ENCODE measurements around the gene IGF1. TPM values are rescaled to one million over a fixed set of nuclear protein-coding genes. Genes with fewer than 3 reads are reported as not detected.

IGF1 gene
- total and polyA plus RNA-seq, 4 donors: 5.0 to 60.7 (median 10.5) TPM

GRCh38 chr12:102512523-102512922 is 32.2 kb upstream of the IGF1 start:
- Histone ChIP-seq H3K4me1 (ENCODE audit: control insufficient read depth in 5 of 5, insufficient read depth in 5 of 5, low read length in 5 of 5) (peaks cover 0 to 6% (median 0%) of the 10 kb centered on the region in 5 donors), H3K36me3 (ENCODE audit: control insufficient read depth in 4 of 4, insufficient read depth in 4 of 4, low read length in 4 of 4) (no peaks in the 10 kb centered on the region), H3K27me3 (ENCODE audit: control insufficient read depth in 3 of 3, insufficient read depth in 3 of 3, low read length in 2 of 3) (peaks cover 0 to 3% (median 0%) of the 10 kb centered on the region in 3 donors), H3K27ac (ENCODE audit: low read depth in 1 of 2, low read length in 1 of 2) (no peak overlapping the region), H3K9ac (ENCODE audit: insufficient read depth in 1 of 2, low read length in 2 of 2) (no peak overlapping the region), H3K9me3 (ENCODE audit: control insufficient read depth in 4 of 4, insufficient read depth in 3 of 4, low read length in 3 of 4) (no peaks in the 10 kb centered on the region), H3K4me3 (no peak overlapping the region)
- no peak for ATAC-seq (ENCODE audit: insufficient read depth, low FRiP score)
- no peak for DNase-seq
- WGBS, 2 donors: 44 to 57% methylated on average over 3 of the region's 3 CpGs
- TF ChIP-seq CTCF (IDR thresholded peaks at IDR 0.05; ENCODE audit: control extremely low read depth, extremely low read depth): no peak

- H3K36me3 ChIP-seq (ENCODE audit: control insufficient read depth in 4 of 4, insufficient read depth in 4 of 4, low read length in 4 of 4): no peaks in the 10 kb centered on the region
- ATAC-seq (ENCODE audit: insufficient read depth, low FRiP score) (no peak), DNase-seq (no peak)
- TF ChIP-seq CTCF (IDR thresholded peaks at IDR 0.05; ENCODE audit: control extremely low read depth, extremely low read depth): no peak
- H3K4me3 ChIP-seq: no peak overlapping the region
- peaks cover 0 to 3% (median 0%) of the 10 kb centered on the region in 5 donors for H3K4me1 ChIP-seq (ENCODE audit: control insufficient read depth in 5 of 5, insufficient read depth in 5 of 5, low read length in 5 of 5)
- no peak overlapping the region for H3K27ac ChIP-seq (ENCODE audit: low read depth in 1 of 2, low read length in 1 of 2)
- no peaks in the 10 kb centered on the region for H3K9me3 ChIP-seq (ENCODE audit: control insufficient read depth in 4 of 4, insufficient read depth in 3 of 4, low read length in 3 of 4)
- WGBS, 2 donors: 58 to 61% methylated on average over 2 of the region's 2 CpGs
- no peak overlapping the region for H3K9ac ChIP-seq (ENCODE audit: insufficient read depth in 1 of 2, low read length in 2 of 2)
- no peaks in the 10 kb centered on the region for H3K27me3 ChIP-seq (ENCODE audit: control insufficient read depth in 3 of 3, insufficient read depth in 3 of 3, low read length in 2 of 3)
Observed at GRCh38 chr12:102511575-102511974, 31.2 kb upstream of the IGF1 start.

- H3K9ac ChIP-seq (ENCODE audit: insufficient read depth in 1 of 2, low read length in 2 of 2): no peak overlapping the region
- H3K27me3 ChIP-seq (ENCODE audit: control insufficient read depth in 3 of 3, insufficient read depth in 3 of 3, low read length in 2 of 3): no peaks in the 10 kb centered on the region
- H3K27ac ChIP-seq (ENCODE audit: low read depth in 1 of 2, low read length in 1 of 2): no peak overlapping the region
- 55 to 57% methylated on average over 3 of the region's 3 CpGs for WGBS, 2 donors
- H3K4me1 ChIP-seq (ENCODE audit: control insufficient read depth in 5 of 5, insufficient read depth in 5 of 5, low read length in 5 of 5): no peaks in the 10 kb centered on the region
- H3K4me3 ChIP-seq: no peak overlapping the region
- no peaks in the 10 kb centered on the region for H3K9me3 ChIP-seq (ENCODE audit: control insufficient read depth in 4 of 4, insufficient read depth in 3 of 4, low read length in 3 of 4)
- DNase-seq: no peak
- ATAC-seq (ENCODE audit: insufficient read depth, low FRiP score): no peak
- no peak for TF ChIP-seq CTCF (IDR thresholded peaks at IDR 0.05; ENCODE audit: control extremely low read depth, extremely low read depth)
- H3K36me3 ChIP-seq (ENCODE audit: control insufficient read depth in 4 of 4, insufficient read depth in 4 of 4, low read length in 4 of 4): no peaks in the 10 kb centered on the region
Observed at GRCh38 chr12:102510463-102510862, 30.1 kb upstream of the IGF1 start.

- WGBS, 2 donors: 77 to 88% methylated on average over 1 of the region's 1 CpG
- Histone ChIP-seq H3K27ac (ENCODE audit: low read depth in 1 of 2, low read length in 1 of 2) (no peak overlapping the region), H3K9ac (ENCODE audit: insufficient read depth in 1 of 2, low read length in 2 of 2) (no peak overlapping the region), H3K4me3 (no peak overlapping the region), H3K9me3 (ENCODE audit: control insufficient read depth in 4 of 4, insufficient read depth in 3 of 4, low read length in 3 of 4) (no peaks in the 10 kb centered on the region), H3K27me3 (ENCODE audit: control insufficient read depth in 3 of 3, insufficient read depth in 3 of 3, low read length in 2 of 3) (no peaks in the 10 kb centered on the region), H3K4me1 (ENCODE audit: control insufficient read depth in 5 of 5, insufficient read depth in 5 of 5, low read length in 5 of 5) (no peaks in the 10 kb centered on the region), H3K36me3 (ENCODE audit: control insufficient read depth in 4 of 4, insufficient read depth in 4 of 4, low read length in 4 of 4) (no peaks in the 10 kb centered on the region)
- no peak for TF ChIP-seq CTCF (IDR thresholded peaks at IDR 0.05; ENCODE audit: control extremely low read depth, extremely low read depth)
- ATAC-seq (ENCODE audit: insufficient read depth, low FRiP score) (no peak), DNase-seq (no peak)
Observed at GRCh38 chr12:102510031-102510430, 29.7 kb upstream of the IGF1 start.

Data from lung (tissue), 12 donors.